Measurements from ENCODE around the gene SND1. TPM values are rescaled to one million over a fixed set of nuclear protein-coding genes. Genes with fewer than 3 reads are reported as not detected.

The SND1 gene
- total RNA-seq, 1 experiment from 2014 or later: 104 TPM

DNA sequence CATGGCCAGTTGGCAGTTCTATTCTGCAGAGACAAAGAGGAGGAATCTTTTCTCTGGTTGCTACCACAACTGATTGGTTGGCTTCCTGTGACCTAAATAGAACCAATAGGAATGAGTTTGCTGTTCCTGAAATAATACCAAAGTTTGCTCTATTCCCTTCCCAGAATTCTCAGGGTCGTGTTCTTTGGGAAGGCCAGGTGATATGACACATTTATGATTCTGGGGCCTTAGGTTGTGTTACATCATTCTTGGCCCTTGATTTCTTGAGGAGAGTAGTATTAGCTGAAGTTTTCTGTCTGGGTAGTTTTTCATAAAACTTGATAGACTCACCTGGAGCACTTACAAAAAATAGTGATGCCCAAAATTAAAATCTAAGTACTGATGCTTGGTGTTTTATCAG, 207.3 kb downstream of the SND1 start:
- H3K79me2 ChIP-seq (ENCODE audit: low read length): peaks cover 74% of the 10 kb centered on the region
- H3K9ac ChIP-seq (ENCODE audit: low read length): no peak overlapping the region
- peak overlapping the region; percentile 39 for H3K27ac ChIP-seq (ENCODE audit: low read length)
- H3K9me3 ChIP-seq (ENCODE audit: low read length): no peaks in the 10 kb centered on the region
- H3K9me2 ChIP-seq (replicated peaks; ENCODE audit: insufficient read depth, low read length): no peaks in the 10 kb centered on the region
- H2AFZ ChIP-seq (ENCODE audit: low read length): no peak overlapping the region
- peaks cover 7% of the 10 kb centered on the region for H3K4me1 ChIP-seq (ENCODE audit: low read length)
- H3K4me2 ChIP-seq (ENCODE audit: low read depth, low read length, poor library complexity, severe bottlenecking): no peak overlapping the region
- no peaks in the 10 kb centered on the region for H3K27me3 ChIP-seq (ENCODE audit: low read length)
- H3K4me3 ChIP-seq (ENCODE audit: low read length): no peak overlapping the region
- DNase-seq: no peak
- no peaks in the 10 kb centered on the region for H3K36me3 ChIP-seq (ENCODE audit: insufficient read depth, low read length)
- no peaks in the 10 kb centered on the region for H4K20me1 ChIP-seq (ENCODE audit: insufficient read depth, low read depth, low read length)

DNA sequence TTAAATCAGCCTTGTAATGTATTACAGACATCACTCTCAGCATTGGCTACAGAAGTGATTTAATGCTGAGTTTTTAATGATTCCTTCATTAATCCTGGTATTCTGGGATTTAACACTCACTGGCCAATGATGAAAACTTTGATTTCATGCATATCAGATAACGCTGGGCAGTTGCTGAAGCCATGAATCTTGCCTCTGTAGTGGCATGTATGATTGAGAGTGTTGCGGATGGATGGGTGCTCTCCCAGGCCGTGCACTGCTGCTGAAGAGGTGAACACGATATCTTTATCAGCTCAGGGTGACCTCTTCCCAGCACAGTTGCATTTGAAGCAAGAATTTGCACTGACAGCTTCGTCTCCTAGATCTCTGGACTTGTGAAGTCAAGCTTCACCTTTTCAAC, 210.5 kb downstream of the SND1 start:
- peaks cover 84% of the 10 kb centered on the region for H3K79me2 ChIP-seq (ENCODE audit: low read length)
- no peak overlapping the region for H2AFZ ChIP-seq (ENCODE audit: low read length)
- H3K27me3 ChIP-seq (ENCODE audit: low read length): no peaks in the 10 kb centered on the region
- H3K4me1 ChIP-seq (ENCODE audit: low read length): peaks cover 10% of the 10 kb centered on the region
- no peaks in the 10 kb centered on the region for H3K9me2 ChIP-seq (replicated peaks; ENCODE audit: insufficient read depth, low read length)
- DNase-seq: no peak
- no peaks in the 10 kb centered on the region for H3K9me3 ChIP-seq (ENCODE audit: low read length)
- no peak overlapping the region for H3K27ac ChIP-seq (ENCODE audit: low read length)
- H4K20me1 ChIP-seq (ENCODE audit: insufficient read depth, low read depth, low read length): no peaks in the 10 kb centered on the region
- no peaks in the 10 kb centered on the region for H3K36me3 ChIP-seq (ENCODE audit: insufficient read depth, low read length)
- no peak overlapping the region for H3K9ac ChIP-seq (ENCODE audit: low read length)
- H3K4me3 ChIP-seq (ENCODE audit: low read length): no peak overlapping the region
- no peak overlapping the region for H3K4me2 ChIP-seq (ENCODE audit: low read depth, low read length, poor library complexity, severe bottlenecking)

DNA sequence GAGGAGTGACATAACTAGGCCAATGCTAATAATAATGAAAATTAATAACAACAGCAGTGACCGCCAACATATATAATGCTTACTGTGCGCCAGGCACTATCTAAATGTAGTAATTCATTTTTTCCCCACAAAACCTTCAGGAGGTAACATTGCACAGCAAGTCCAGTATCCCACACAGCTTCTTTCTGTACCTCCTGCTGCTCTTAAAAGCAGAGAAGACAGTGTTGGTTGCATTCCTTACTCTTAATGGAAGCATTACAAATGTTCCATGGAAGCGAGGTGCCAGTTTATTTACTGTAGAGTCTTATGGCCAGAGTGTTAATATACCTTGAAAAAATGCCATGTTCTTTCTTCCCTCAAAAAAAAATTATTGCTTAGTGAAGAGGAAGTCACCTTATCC, 211.1 kb downstream of the SND1 start:
- Histone ChIP-seq H3K9me2 (replicated peaks; ENCODE audit: insufficient read depth, low read length) (no peaks in the 10 kb centered on the region), H3K4me1 (ENCODE audit: low read length) (peaks cover 10% of the 10 kb centered on the region), H3K9me3 (ENCODE audit: low read length) (no peaks in the 10 kb centered on the region), H3K27me3 (ENCODE audit: low read length) (no peaks in the 10 kb centered on the region), H2AFZ (ENCODE audit: low read length) (no peak overlapping the region), H3K27ac (ENCODE audit: low read length) (no peak overlapping the region), H4K20me1 (ENCODE audit: insufficient read depth, low read depth, low read length) (no peaks in the 10 kb centered on the region), H3K79me2 (ENCODE audit: low read length) (peaks cover 88% of the 10 kb centered on the region), H3K9ac (ENCODE audit: low read length) (no peak overlapping the region), H3K4me3 (ENCODE audit: low read length) (no peak overlapping the region), H3K36me3 (ENCODE audit: insufficient read depth, low read length) (no peaks in the 10 kb centered on the region), H3K4me2 (ENCODE audit: low read depth, low read length, poor library complexity, severe bottlenecking) (no peak overlapping the region)
- DNase-seq: no peak

DNA sequence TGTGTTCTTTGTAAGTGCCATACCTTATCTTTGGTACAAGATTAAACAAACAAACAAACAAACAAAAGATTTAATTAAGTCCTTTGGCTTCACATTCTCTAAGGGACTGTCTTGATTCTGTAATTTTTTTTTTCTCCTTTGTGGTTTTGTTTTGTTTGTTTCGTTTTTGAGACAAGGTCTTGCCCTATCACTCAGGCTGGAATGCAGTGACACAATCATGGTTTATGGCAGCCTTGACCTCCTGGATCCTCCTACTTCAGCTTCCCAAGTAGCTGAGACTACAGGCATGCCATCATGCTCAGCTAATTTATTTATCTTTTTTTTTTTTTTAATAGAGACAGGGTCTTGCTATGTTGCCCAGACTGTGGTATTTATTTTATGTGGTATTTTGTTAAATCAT, 213.5 kb downstream of the SND1 start:
- no peaks in the 10 kb centered on the region for H3K27me3 ChIP-seq (ENCODE audit: low read length)
- no peak overlapping the region for H2AFZ ChIP-seq (ENCODE audit: low read length)
- peaks cover 87% of the 10 kb centered on the region for H3K79me2 ChIP-seq (ENCODE audit: low read length)
- no peaks in the 10 kb centered on the region for H3K9me3 ChIP-seq (ENCODE audit: low read length)
- no peaks in the 10 kb centered on the region for H3K36me3 ChIP-seq (ENCODE audit: insufficient read depth, low read length)
- no peaks in the 10 kb centered on the region for H3K9me2 ChIP-seq (replicated peaks; ENCODE audit: insufficient read depth, low read length)
- no peak overlapping the region for H3K9ac ChIP-seq (ENCODE audit: low read length)
- H3K4me2 ChIP-seq (ENCODE audit: low read depth, low read length, poor library complexity, severe bottlenecking): no peak overlapping the region
- H4K20me1 ChIP-seq (ENCODE audit: insufficient read depth, low read depth, low read length): no peaks in the 10 kb centered on the region
- H3K4me3 ChIP-seq (ENCODE audit: low read length): no peak overlapping the region
- H3K27ac ChIP-seq (ENCODE audit: low read length): no peak overlapping the region
- no peak for DNase-seq
- H3K4me1 ChIP-seq (ENCODE audit: low read length): peaks cover 25% of the 10 kb centered on the region

DNA sequence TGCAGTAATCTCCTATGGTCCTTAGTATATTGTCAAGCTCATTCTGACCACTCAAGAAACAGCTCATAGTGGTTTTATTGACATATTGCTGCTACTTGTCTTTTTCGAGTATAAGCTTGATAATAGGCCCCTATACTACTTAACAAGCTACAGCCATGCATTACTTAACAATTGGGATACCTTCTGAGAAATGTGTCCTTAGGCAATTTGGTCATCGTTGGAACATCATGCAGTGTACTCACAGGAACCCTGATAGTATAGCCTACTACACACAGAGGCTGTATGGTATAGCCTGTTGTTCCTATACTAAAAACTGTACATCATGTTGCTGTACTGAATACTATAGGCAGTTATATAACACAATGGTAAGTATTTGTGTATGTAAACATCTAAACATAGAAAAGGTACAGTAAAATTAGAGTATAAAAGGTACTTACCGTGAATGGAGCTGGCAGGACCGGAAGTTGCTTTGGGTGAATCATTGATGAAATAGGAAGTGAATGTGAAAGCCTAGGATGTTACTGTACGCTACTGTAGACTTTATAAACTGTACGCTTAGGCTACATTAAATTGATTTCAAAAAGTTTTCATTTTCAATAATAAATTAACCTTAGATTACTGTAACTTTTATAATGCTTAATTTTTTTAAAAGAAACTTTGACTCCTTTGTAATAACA, 218.4 kb downstream of the SND1 start:
- H3K4me1 ChIP-seq (ENCODE audit: low read length): peaks cover 50% of the 10 kb centered on the region
- H3K79me2 ChIP-seq (ENCODE audit: low read length): peaks cover 92% of the 10 kb centered on the region
- H3K27me3 ChIP-seq (ENCODE audit: low read length): no peaks in the 10 kb centered on the region
- H3K4me3 ChIP-seq (ENCODE audit: low read length): no peak overlapping the region
- DNase-seq: peak; percentile 48
- H3K9me3 ChIP-seq (ENCODE audit: low read length): no peaks in the 10 kb centered on the region
- H4K20me1 ChIP-seq (ENCODE audit: insufficient read depth, low read depth, low read length): no peaks in the 10 kb centered on the region
- no peak overlapping the region for H3K9ac ChIP-seq (ENCODE audit: low read length)
- H3K4me2 ChIP-seq (ENCODE audit: low read depth, low read length, poor library complexity, severe bottlenecking): no peak overlapping the region
- H3K9me2 ChIP-seq (replicated peaks; ENCODE audit: insufficient read depth, low read length): no peaks in the 10 kb centered on the region
- H3K36me3 ChIP-seq (ENCODE audit: insufficient read depth, low read length): no peaks in the 10 kb centered on the region; the same call in 1 of the 2 replicates
- H3K27ac ChIP-seq (ENCODE audit: low read length): no peak overlapping the region
- H2AFZ ChIP-seq (ENCODE audit: low read length): no peak overlapping the region

DNA sequence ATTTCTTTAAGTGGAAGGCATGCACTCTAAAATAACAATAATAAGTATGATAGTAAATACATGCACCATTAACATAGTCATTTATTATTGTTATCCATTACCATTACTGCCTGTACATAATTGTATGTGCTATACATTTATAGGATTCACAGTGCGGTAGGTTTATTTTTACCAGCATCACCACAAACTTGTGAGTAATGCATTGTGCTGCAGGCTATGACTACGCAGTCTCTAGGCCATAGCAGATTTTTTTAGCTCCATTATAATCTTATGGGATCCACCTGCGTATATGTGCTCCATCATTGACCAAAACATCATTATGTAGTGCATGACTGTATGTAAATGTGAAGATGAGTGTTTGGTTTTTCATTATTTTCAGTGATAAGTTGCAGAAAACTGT, 219.2 kb downstream of the SND1 start:
- H3K4me1 ChIP-seq (ENCODE audit: low read length): peaks cover 56% of the 10 kb centered on the region

DNA sequence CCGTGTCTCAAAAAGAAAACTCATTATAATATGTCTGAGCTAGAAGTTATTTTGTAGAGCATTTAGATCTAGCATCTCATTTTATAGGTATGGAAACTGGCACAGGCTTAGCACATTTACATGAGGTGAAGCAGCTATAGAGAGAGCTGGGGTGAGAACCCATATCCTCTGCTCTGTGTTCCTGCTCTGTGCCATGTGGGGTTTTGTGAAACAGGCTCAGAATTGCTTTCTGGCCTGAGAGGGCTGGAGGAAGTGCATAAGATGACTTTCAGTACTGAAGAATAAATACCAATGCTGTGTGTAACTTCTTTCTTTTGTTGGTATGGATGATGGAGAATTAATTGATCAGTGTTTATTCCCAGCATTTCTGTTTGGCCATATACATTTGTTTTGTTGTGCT, 220.1 kb downstream of the SND1 start:
- Histone ChIP-seq H3K36me3 (ENCODE audit: insufficient read depth, low read length) (no peaks in the 10 kb centered on the region; the same call in 1 of the 2 replicates), H3K4me3 (ENCODE audit: low read length) (no peak overlapping the region), H2AFZ (ENCODE audit: low read length) (no peak overlapping the region), H3K79me2 (ENCODE audit: low read length) (peaks cover 92% of the 10 kb centered on the region), H3K27me3 (ENCODE audit: low read length) (no peaks in the 10 kb centered on the region), H3K9me3 (ENCODE audit: low read length) (no peaks in the 10 kb centered on the region), H3K4me2 (ENCODE audit: low read depth, low read length, poor library complexity, severe bottlenecking) (no peak overlapping the region), H3K27ac (ENCODE audit: low read length) (no peak overlapping the region), H3K9ac (ENCODE audit: low read length) (no peak overlapping the region), H3K9me2 (replicated peaks; ENCODE audit: insufficient read depth, low read length) (no peaks in the 10 kb centered on the region), H3K4me1 (ENCODE audit: low read length) (peaks cover 58% of the 10 kb centered on the region), H4K20me1 (ENCODE audit: insufficient read depth, low read depth, low read length) (no peaks in the 10 kb centered on the region)
- no peak for DNase-seq

More for the DNA sequence above, 219.2 kb downstream of the SND1 start:
- no peaks in the 10 kb centered on the region for H4K20me1 ChIP-seq (ENCODE audit: insufficient read depth, low read depth, low read length)
- no peak overlapping the region for H3K4me3 ChIP-seq (ENCODE audit: low read length)
- H3K27me3 ChIP-seq (ENCODE audit: low read length): no peaks in the 10 kb centered on the region
- H3K4me2 ChIP-seq (ENCODE audit: low read depth, low read length, poor library complexity, severe bottlenecking): no peak overlapping the region
- DNase-seq: no peak
- no peak overlapping the region for H3K9ac ChIP-seq (ENCODE audit: low read length)
- no peaks in the 10 kb centered on the region for H3K9me3 ChIP-seq (ENCODE audit: low read length)
- H2AFZ ChIP-seq (ENCODE audit: low read length): no peak overlapping the region
- H3K9me2 ChIP-seq (replicated peaks; ENCODE audit: insufficient read depth, low read length): no peaks in the 10 kb centered on the region
- H3K36me3 ChIP-seq (ENCODE audit: insufficient read depth, low read length): no peaks in the 10 kb centered on the region; the same call in 1 of the 2 replicates
- H3K79me2 ChIP-seq (ENCODE audit: low read length): peaks cover 92% of the 10 kb centered on the region
- H3K27ac ChIP-seq (ENCODE audit: low read length): no peak overlapping the region

DNA sequence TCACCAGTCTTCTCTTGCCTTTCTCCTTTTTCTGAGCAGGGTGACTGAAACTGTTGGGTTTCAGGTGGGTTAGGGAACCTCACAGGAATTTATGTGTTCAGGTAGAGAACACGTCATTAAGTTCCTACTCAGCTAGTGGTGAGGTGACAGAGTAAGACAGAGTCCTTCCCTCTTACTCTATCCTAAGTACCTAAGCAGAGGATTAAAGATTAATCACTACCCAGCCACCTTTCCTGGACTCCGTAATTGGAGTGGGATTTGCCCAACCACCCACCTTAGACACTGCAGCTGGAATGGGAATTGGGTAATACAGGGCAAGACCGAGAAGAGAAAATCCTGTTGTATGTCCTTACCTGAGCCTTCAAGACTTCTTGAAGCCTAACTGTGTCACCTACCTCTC, 221.2 kb downstream of the SND1 start:
- Histone ChIP-seq H3K79me2 (ENCODE audit: low read length) (peaks cover 95% of the 10 kb centered on the region), H2AFZ (ENCODE audit: low read length) (no peak overlapping the region), H4K20me1 (ENCODE audit: insufficient read depth, low read depth, low read length) (no peaks in the 10 kb centered on the region), H3K36me3 (ENCODE audit: insufficient read depth, low read length) (no peaks in the 10 kb centered on the region; the same call in 1 of the 2 replicates), H3K9me2 (replicated peaks; ENCODE audit: insufficient read depth, low read length) (no peaks in the 10 kb centered on the region), H3K27me3 (ENCODE audit: low read length) (no peaks in the 10 kb centered on the region), H3K4me2 (ENCODE audit: low read depth, low read length, poor library complexity, severe bottlenecking) (no peak overlapping the region), H3K4me3 (ENCODE audit: low read length) (no peak overlapping the region), H3K4me1 (ENCODE audit: low read length) (peaks cover 58% of the 10 kb centered on the region), H3K27ac (ENCODE audit: low read length) (no peak overlapping the region), H3K9me3 (ENCODE audit: low read length) (no peaks in the 10 kb centered on the region), H3K9ac (ENCODE audit: low read length) (no peak overlapping the region)
- DNase-seq: no peak
